Left renal cortex interstitium (tissue), 4 donors: ENCODE data around the gene BCAS3. TPM values are rescaled to one million over a fixed set of nuclear protein-coding genes. Genes with fewer than 3 reads are reported as not detected.

Experiments
- DNase-seq, 4 donors: peaks; one replicate each; pipeline ENCODE4 v3.0.0-alpha.2; 2013; ENCODE audit warnings: low read depth in 4 of 4, low spot score in 2 of 4, missing footprints in 1 of 4
- polyA plus RNA-seq, 4 donors: library from polyadenylated mRNA; unstranded; fragments of 120-200 nt; gene quantifications; one replicate each; pipeline ENCODE4 v1.2.1, GENCODE V29; 2013; ENCODE audit not compliant: insufficient read length in 4 of 4

Gene BCAS3
- polyA plus RNA-seq, 4 donors: 28.0 to 30.8 (median 29.6) TPM

DNA sequence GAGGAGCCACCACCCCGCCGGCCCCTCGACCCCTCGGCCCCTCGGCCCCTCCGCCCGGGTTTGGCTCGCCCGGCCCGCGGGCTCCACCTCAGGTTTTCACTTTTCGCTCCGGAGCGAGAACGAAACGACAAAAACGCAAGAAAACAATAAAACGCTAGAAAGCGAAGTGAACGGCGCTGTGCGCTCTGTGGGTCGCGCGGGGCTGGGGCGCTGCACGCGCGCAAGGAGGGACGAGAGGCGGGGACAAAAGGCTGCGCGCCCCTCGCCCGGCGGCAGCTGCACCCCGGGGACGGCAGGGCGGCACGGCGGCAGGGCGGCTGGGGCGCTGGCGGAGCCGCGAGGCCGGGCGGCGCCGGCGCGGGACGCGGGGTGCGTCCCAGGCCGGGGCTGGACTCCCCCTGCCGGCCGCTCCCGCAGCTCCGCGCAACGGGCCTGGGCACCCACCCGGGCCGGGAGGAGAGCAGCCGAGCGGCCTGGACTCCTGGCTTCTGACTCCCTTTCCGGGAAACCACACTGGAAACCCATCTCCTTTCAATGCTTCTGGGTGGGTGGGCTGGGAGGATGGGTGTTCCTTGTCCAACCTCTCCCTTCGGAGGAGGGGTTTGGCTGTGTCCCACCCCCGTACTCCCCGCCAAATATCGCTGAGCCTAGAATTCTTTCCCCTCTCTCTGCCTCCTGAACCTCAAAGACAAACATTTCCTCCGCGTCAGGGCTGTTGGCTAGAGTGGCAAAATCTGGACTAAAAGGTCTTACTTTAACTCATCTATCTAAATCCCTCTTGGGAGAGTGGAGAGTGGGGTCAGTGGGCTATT lies 731.9 kb downstream of the BCAS3 start:
- DNase-seq: no peak

DNA sequence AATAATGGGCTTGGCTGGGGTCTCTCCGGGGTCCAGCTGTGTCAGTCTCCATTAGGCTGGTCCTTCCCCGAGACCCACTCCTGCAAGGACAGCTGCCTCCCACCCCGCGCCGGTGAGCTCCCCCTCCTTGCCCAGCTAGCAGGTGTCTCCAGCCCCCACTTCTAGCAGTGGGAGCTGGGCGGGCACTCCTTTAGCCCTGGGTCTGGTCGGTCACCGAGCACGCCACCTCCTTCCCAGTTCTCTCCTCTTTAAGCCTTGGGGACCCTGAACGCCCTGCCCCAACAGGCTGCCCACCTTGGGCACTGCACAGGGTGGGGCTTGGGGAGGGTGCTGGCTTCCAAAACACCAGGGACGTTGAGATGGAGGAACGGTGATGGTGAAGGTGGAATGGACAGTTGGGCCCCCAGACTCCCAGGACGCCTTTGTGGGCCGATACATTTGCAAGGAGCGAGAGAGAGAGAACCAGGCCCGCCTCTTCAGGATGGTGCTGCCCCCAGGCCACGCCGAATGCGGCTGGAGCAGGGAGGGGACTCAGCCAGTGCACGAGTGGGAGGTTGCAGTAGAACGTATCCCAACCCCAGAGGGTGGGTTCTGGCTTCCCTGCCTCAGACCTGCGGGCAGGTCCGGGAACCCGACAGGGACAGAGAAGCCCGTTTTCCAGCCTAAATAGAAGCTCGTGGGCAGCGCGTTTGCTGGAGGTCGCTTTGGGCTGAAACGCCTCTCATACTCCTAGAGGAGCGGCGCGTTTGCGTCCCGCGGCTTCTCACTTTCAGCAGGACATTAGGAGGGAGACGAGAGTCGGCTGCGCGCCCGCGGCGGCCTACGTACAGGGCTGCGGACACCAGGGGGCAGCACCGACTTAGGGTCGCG lies 732.7 kb downstream of the BCAS3 start:
- DNase-seq: no peak

DNA sequence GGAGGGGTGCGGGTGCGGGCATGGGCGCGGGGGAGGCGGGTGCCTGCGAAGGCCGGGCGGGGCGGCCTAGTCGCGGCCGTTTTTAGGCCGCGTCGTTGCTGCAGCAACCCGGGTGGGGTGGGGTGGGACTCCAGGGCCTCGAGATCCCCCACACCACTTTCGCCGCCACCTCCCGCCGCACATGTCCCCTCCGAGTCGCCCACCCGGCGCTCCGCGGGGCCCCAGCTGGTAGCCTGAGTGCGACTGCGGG lies 733.3 kb downstream of the BCAS3 start:
- DNase-seq: no peak

DNA sequence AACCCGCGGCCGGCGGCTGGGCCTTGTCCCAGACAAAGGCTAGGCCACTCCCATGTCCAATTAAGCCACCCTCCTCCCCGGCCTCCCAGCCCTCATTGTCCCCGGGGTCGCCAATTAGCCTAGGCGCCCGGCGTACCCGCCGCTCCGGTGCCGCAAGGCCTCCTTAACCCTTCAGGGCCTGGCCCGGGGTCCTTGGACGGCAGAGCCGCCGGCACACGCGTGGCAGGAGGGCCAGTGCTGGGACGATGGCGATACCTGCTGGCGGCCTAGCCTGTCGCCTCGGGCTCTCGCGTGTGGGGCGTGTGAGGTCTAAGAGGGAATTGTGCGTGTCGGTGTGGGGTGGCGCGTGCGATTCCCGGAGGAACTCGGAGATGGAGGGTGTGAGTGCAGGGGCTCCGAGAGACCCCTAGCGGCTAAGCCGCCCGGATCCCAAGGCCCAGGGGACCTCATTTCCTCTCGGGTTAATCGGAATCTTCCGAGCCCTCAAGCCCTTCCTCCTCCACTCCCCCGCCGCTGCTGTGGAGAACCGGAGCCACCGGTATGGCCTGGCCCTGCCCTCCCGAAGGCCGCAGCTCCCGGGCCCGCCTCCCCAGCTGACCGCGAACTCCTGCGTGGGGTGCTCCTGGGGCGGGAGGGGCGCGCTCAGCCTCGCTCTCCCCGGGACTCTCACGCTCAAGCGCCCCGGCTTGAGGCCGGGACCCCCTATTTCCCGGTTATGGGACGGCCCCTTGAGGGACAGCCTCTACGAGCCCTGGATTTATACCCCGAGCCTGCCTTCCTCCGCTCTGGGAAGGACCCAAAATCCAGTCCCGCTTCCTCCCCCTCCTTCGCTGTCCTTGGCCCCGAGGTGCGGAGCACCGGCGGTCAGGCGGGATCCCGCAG lies 733.9 kb downstream of the BCAS3 start:
- no peak for DNase-seq

DNA sequence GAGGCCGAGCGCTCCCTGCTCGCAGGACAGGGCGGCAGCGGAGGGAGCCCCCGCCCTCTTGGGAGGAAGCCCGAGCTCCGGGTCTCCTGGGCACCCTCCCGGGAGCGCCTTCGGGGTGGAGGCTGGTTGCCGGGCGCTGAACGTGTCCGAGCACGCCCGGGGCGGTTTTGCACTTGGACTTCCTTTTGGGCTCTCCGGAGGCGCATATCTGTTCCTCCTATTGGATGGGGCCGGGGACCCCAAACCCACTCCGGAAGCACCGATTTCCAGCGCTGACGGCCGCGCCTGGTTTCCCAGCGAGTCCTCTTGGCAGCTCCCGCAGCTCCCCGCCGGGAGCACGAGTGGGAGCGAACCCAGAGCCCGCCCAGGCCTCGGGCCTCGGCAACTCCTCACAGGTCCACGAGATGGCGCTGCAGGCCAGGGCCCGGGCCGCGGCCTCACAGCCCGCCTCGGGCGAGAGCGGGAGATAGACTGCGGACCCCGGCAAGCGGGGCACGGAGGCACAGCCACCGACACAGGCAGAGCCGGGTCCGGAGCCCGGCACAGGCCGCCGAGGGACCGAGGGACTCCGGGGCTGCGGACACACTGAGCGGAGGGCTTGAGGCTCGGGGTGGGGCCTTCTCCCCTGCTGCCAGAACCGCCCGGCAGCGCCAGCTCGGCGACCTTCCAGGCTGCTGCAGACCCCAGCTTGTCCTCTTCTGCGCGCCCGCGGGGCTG lies 734.6 kb downstream of the BCAS3 start:
- DNase-seq: no peak

DNA sequence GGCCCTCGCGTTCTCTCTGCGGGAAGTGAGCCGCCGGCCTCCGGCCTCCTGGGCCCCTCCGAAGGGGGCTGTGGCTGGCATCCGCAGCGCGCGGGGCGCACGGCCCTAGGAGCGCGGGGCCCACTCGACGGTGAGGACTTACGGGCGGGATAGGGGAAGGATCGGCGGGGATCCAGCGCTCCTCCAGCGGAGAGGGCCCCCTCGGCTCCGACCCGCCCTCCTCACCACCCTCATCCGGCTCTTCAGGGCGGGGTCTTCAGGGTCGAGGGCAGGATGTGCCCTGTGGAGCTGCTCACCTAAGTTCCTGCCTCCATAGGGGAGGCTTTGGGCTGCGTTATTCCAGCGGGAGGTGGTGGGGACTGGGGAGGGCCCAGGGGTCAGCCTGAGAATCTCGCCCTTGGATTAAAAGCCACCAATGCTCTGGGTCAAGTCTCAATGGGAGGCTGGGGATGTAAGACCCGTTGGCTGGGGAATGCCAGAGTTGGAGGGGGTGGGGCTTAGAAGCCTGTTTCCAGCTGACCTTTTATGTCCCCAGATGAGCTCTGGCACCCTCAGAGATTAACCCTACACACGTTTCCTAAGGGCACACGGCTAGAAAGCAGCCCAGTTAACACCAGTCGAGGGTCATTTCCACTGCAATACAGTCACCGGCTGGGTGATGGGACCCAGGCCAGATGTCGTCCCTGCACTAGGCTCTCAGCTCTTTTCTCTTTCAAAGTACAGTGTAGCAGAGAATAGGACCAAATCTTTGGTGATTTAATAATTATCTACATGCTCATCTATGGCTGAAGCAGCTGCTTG lies 735.4 kb downstream of the BCAS3 start:
- DNase-seq: no peak

DNA sequence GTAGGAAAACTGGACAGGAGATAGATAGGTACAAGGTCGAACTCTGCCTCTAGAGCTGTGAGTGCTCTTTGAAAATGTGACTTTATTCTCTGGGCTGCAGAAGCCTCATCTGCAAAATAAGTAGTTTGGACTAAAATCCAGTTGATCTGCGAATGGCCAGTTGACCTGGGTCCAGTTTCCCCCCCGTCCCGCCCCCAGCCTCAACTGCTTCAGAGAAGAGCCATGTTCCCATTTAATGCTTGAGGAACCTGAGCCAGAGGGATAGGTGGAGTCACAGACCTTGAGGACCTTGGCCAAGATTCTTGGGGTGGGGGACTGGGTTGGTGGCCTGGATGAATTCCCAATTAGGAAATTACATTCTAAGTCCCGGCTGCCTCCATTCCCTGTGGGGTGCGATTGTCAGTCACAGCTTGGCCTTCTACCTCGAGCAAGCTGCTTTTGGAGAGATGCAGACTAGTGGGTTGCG lies 736.0 kb downstream of the BCAS3 start:
- DNase-seq: no peak

DNA sequence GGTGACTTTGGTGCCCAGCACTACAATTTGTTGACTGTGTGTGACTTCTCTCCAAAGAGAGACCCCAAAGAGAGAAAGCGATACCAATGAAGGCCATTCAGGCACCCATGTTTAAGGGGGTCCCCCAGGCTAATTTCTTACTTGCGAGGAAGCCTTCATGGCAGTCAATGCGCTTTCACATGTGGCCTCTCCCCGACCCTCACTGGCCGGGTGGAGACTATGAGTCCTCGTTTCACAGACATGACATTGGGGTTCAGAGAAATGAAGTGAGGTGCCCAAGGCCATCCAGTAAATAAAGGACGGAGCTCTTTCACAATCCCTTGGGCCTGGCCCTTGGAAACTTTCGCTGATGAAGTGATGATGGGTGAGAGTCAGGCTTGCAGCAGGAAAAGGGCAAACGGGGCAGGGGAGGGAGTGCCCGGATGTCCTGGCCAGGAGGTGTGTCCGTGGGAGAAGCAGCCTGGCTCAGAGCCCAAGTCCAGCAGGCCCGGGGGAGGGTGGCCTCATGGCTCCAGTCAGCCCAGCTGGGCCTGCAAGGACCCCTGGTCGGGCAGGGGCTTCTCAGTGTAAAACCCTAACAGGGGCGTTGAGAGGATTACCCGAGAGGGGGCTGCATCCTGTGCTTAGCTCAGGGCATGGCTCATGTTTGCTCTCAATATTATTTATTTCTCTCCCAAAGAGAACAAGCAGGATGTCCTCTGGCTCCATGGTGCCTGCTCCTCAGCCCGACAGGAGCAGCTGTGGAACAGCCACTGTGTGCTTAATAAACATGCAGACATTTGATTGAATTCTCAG lies 736.7 kb downstream of the BCAS3 start:
- DNase-seq: no peak

DNA sequence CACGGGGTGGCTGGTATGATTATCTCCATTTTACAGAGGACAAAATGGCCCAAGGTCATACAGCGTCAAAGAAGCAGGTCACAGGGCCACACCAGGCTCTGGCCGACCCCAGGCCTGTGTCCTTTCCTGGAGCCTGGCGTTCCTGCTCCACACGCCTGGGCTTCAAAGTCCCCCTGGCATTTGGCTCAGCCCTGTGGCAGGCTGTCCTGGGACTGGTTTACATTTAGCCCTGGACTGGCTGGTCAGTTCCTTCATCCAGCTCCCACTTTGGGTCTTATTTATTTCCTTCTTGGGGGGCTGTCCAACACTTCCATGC lies 737.2 kb downstream of the BCAS3 start:
- no peak for DNase-seq

DNA sequence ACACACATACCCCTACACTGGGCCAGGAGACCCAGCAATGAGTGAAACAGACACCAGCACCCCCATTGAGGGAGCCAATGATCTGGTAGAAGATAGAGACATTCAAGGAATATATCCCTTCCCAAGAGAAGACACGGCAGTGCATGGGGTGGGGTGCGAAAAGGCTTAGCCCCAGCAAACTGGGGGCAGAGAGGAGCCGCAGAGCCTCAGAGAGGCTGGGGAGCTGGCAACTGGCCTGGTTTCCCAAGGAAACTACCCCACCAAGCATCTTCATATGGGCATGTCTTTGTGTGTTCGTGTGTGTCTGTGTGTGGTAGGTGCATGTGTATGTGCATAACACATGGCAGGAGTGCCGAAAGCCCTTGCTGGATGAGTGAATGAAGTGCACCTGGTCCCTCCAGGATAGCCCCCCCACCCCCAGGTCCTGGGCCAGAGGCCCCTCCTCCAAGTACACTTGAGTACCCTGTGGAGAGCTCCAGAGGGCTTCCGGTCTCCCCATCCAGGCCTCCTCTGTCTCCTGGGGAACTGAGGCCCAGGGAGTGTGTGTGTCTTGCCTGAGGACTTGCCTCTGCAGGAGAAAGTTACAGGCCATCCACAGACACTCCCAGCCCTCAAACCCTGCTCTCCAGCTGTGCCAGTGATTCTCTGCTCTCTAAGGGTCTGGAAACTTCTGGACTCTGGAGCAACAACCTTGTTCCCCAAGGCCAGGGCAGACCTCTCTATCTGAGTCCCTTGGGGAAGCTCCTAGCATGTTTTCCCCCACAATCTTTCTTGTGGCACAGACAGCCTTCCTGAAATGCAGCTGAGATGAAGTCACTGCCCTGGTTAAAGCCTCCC lies 737.9 kb downstream of the BCAS3 start:
- no peak for DNase-seq

DNA sequence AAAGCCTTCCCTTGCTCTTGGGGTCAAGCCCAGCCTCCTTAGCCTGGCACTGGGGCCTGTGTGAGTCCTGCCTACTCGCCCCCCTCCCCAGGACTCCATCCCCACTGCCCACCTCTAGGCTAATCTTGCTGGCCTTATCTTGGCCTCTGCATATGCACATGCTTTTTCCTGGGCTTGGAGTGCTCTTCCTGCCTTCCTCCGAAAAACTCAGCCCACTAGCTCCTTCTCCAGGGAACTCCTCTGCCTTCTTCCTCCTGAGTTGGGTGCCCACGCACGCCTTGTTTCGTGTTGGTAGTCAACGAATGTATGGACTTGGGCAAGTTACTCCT lies 738.5 kb downstream of the BCAS3 start:
- no peak for DNase-seq

DNA sequence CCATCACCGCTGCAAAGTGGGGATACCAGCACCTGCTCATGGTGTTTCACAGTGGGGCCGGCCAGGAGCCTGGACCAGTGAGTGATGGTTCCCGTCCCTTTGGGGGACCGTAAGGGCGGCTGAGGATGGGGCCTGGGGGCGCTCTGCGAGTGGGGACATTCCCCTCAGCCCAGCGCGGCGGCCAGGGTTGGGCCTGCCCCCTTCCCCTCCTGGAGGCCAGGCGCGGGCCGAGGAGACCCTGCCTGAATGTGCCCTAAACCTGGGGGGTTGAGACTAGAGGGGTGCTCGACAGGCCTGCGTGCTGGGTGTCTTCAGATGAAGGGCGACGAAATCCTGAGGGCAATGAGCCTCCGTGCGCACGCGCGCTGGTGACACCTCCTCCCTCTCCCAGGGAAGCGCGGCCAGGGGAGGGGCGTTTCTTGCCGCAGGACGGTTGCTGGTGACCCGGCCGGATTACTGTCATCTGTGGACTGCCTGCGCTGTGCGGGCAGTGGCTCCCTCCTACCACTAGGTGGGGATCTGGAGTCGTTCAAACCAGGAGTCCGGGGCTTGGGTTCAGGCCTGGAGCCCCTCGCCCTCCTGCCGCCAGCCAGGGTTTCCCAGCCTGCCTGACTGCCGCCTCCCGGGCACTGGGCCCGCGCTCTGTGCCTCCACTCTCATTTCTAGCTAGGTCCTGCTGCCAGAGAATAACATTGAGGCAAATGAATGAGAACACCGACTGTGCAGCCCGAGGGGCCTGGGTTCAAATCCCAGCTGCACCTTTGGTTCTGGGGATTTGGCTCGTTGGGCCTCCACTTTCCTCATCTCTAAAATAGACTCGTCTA lies 739.1 kb downstream of the BCAS3 start:
- peak in 1 of 4 donors; percentile 85 for DNase-seq

DNA sequence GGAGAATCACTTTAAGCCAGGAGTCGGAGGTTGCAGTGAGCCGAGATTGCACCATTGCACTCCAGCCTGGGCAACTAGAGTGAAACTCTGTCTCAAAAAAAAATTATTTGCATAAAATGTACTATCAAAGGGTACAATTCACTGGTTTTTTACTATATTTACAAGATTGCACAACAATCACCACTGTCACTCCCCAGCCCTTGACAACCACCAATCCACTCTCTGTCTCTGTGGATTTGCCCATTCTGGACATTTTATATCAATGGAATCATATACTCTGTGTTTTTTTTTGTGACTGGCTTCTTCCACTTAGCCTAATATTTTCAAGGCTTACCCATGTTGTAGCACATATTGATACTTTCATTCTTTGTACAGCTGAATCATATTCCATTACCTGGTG lies 740.8 kb downstream of the BCAS3 start:
- DNase-seq: no peak

DNA sequence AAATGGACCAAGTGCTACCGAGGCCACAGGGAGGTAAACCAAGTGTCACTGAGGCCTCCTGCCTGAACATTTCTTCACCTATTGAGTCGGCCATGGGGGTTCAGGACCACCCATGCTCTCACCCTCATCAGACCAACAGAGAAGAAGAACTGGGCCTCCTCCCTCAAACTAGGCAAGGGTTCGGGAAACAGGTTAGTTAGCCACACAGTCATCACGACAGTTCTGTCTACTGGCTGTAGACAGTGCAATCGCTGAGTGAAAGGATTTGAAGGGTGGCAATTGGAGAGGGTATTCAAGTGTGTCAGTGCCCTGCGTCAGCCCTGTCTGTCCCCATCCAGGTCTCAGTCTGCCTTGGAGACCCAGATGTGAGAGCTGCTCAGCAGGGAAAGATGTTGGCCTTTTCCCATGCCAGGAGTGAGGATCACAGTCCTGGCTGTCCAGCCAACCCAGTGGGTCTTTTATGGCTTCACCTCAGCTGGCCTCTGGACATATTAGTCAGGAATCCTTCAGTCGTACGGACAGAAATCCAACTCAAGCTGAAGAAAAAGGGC lies 741.9 kb downstream of the BCAS3 start:
- DNase-seq: no peak

DNA sequence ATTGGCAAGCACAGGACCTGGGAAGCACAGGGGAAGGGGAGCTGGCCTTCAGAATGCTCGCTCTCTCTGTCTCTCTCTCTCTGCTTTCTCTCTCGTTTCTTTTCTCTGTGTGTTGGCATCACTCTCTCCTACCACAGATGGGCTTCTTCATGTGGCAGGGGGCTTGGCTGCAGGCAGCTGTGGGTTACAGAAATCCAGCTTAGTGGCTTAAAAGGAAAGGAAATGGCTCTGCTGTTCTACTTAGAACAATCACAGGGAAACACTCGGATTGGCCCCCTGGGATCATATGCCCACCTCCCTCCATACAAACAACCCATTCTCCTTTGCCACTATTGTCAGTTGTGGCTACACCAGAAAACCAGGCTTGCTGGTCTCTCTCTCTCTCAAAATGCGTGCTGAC lies 742.4 kb downstream of the BCAS3 start:
- no peak for DNase-seq

DNA sequence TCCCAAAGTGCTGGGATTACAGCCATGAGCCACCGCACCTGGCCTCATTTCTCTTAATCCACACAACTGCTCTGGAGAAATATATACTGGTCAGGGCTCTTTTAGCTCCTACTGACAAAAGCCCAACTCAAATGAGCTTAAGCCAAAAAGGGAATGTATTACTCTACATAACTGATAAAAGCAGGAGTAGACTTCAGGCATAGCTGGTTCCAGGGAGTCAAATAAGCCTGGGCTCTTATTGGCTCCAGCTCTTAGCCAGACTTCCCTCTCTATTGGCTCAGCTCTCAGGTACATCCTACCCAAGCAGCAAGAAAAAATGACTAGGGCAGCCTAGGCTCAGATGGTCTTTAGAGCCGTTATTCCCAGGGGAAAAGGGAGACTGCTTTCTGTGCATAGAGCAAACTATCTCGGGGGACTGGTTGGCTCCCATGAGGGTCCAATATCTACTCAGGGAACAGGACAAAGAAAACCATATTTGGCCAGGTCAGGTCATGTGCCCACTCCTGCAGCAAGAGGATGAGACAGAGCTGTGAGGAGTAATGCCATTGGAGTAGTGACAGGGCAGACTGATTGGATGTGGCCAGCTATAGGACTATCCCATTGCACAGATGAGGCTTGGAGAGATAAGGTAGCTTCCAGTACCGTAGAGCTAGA lies 743.2 kb downstream of the BCAS3 start:
- no peak for DNase-seq

DNA sequence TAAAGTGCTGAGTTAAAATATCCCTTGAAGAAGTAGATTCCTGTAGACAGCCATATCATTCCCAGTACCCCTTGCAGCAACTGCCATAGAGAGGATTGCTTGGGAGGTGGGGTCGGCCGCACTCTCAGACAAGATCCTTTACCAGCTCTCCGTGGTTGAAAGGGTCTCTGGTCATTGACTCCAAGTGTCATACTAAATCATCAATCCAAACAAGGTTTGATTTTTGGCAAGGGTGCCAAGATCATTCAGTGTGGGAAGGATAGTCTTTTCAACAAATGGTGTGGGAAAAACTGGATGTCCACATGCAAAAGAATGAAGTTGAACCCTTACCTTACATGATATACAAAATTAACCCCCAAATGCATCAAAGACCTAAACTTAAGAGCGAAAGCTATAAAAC lies 743.8 kb downstream of the BCAS3 start:
- DNase-seq: no peak
